ENCODE measurements around the gene PDGFRB. TPM values are rescaled to one million over a fixed set of nuclear protein-coding genes. Genes with fewer than 3 reads are reported as not detected.

Gene PDGFRB
- total and polyA plus RNA-seq, 7 donors: 14.6 to 56.0 (median 34.0) TPM

- Histone ChIP-seq H3K4me1 (peaks cover 14% of the 10 kb centered on the region), H3K27me3 (ENCODE audit: insufficient read depth in 3 of 3, low read length in 2 of 3) (peaks cover 0 to 7% (median 0%) of the 10 kb centered on the region in 3 donors), H3K36me3 (ENCODE audit: insufficient read depth in 1 of 2, low read depth in 1 of 2) (no peaks in the 10 kb centered on the region), H3K4me3 (no peak overlapping the region), H3K9me3 (no peaks in the 10 kb centered on the region), H3K27ac (peak overlapping the region; percentile 58)
- intact Hi-C loops (cut with DNase I): no loop called here
- WGBS, 3 donors: 20 to 35% (median 21%) methylated on average over 3 of the region's 3 CpGs
- no peak for DNase-seq
- peak; percentile 57 to 93 (median 88) for ATAC-seq
- TF ChIP-seq CTCF (IDR thresholded peaks at IDR 0.05): no peak
These were observed 32.6 kb upstream of the PDGFRB start for GRCh38 chr5:150188146-150188842.

GRCh38 chr5:150186897-150187296, 31.3 kb upstream of the PDGFRB start:
- Histone ChIP-seq H3K4me1 (peaks cover 20% of the 10 kb centered on the region), H3K27me3 (ENCODE audit: insufficient read depth in 3 of 3, low read length in 2 of 3) (peaks cover 0 to 7% (median 0%) of the 10 kb centered on the region in 3 donors), H3K36me3 (ENCODE audit: insufficient read depth in 1 of 2, low read depth in 1 of 2) (no peaks in the 10 kb centered on the region), H3K4me3 (no peak overlapping the region), H3K27ac (no peak overlapping the region), H3K9me3 (no peaks in the 10 kb centered on the region)
- DNase-seq (no peak), ATAC-seq (no peak)
- no peak for TF ChIP-seq CTCF (IDR thresholded peaks at IDR 0.05)
- 50 to 69% (median 54%) methylated on average over 4 of the region's 4 CpGs for WGBS, 3 donors
- intact Hi-C loops (cut with DNase I): no loop called here

- intact Hi-C loops (cut with DNase I): no loop called here
- no peak for DNase-seq
- Histone ChIP-seq H3K9me3 (no peaks in the 10 kb centered on the region), H3K4me3 (no peak overlapping the region), H3K27me3 (ENCODE audit: insufficient read depth in 3 of 3, low read length in 2 of 3) (peaks cover 0 to 7% (median 0%) of the 10 kb centered on the region in 3 donors), H3K36me3 (ENCODE audit: insufficient read depth in 1 of 2, low read depth in 1 of 2) (no peaks in the 10 kb centered on the region), H3K4me1 (peaks cover 28% of the 10 kb centered on the region), H3K27ac (no peak overlapping the region)
- TF ChIP-seq CTCF (IDR thresholded peaks at IDR 0.05): no peak
- ATAC-seq: no peak
- 94 to 97% (median 95%) methylated on average over 8 of the region's 8 CpGs for WGBS, 3 donors
These were observed 30.5 kb upstream of the PDGFRB start for GRCh38 chr5:150186137-150186536.

GRCh38 chr5:150184990-150185912, 29.6 kb upstream of the PDGFRB start:
- intact Hi-C loops (cut with DNase I): no loop called here
- WGBS, 3 donors: 74 to 89% (median 83%) methylated on average over 12 of the region's 12 CpGs
- no peak for TF ChIP-seq CTCF (IDR thresholded peaks at IDR 0.05)
- H3K27ac ChIP-seq: no peak overlapping the region
- H3K36me3 ChIP-seq (ENCODE audit: insufficient read depth in 1 of 2, low read depth in 1 of 2): no peaks in the 10 kb centered on the region
- ATAC-seq (no peak), DNase-seq (no peak)
- no peak overlapping the region for H3K4me3 ChIP-seq
- peaks cover 35% of the 10 kb centered on the region for H3K4me1 ChIP-seq
- H3K27me3 ChIP-seq (ENCODE audit: insufficient read depth in 3 of 3, low read length in 2 of 3): peaks cover 0 to 3% (median 0%) of the 10 kb centered on the region in 3 donors
- no peaks in the 10 kb centered on the region for H3K9me3 ChIP-seq
